H1 (cell line): ENCODE data around the gene ASTN1.

ENCODE experiments used
- CEBPB ChIP-seq: IDR thresholded peaks from 2 replicates; pipeline ENCODE4 v1.6.1; 2012; ENCODE audit warnings: low read depth, low read length
- EGR1 ChIP-seq: IDR thresholded peaks from 2 replicates; pipeline ENCODE4 v1.6.1; 2011; ENCODE audit warnings: low read depth, low read length, borderline replicate concordance
- EP300 ChIP-seq, 2 experiments: IDR thresholded peaks; 1 replicate in 1 of 2; 2 replicates in 1 of 2; pipeline ENCODE4 v1.6.1; 2011 to 2012; ENCODE audit warnings: low read depth in 2 of 2, low read length in 2 of 2, mild to moderate bottlenecking in 2 of 2, borderline replicate concordance in 1 of 2, inconsistent platforms in 1 of 2, moderate library complexity in 1 of 2
- GABPA ChIP-seq: IDR thresholded peaks from 2 replicates; pipeline ENCODE4 v1.6.1; 2011; ENCODE audit warnings: mild to moderate bottlenecking, low read length, moderate library complexity, borderline replicate concordance; ENCODE audit not compliant: insufficient read depth
- GTF2F1 ChIP-seq: IDR thresholded peaks from 2 replicates; pipeline ENCODE4 v1.6.1; 2012; ENCODE audit warnings: low read depth, low read length, improper control_type of control experiment, borderline replicate concordance
- POLR2A ChIP-seq, 2 experiments: IDR thresholded peaks; 1 replicate in 1 of 2; 2 replicates in 1 of 2; pipeline ENCODE4 v1.6.1; 2011; ENCODE audit warnings: low read depth in 2 of 2, low read length in 2 of 2, mild to moderate bottlenecking in 2 of 2; ENCODE audit errors: control extremely low read depth in 1 of 2
- RAD21 ChIP-seq, 2 experiments: IDR thresholded peaks in 1 of 2; conservative IDR thresholded peaks in 1 of 2; 2 replicates each; pipeline ENCODE4 v1.6.1; 2011; ENCODE audit warnings: low read depth in 2 of 2, low read length in 2 of 2, improper control_type of control experiment in 1 of 2, inconsistent platforms in 1 of 2, mild to moderate bottlenecking in 1 of 2, moderate library complexity in 1 of 2
- RNF2 ChIP-seq: fragments of 200-900, 300-1000 bp; sonication (generic); IDR thresholded peaks from 2 replicates; pipeline ENCODE4 v1.7.1; 2016; ENCODE audit warnings: borderline replicate concordance, low read depth, mild to moderate bottlenecking, antibody characterized with exemption, low read length; ENCODE audit not compliant: poor library complexity, severe bottlenecking; ENCODE audit errors: missing control alignments
- RXRA ChIP-seq: IDR thresholded peaks from 2 replicates; pipeline ENCODE4 v1.6.1; 2011; ENCODE audit warnings: low read depth, mild to moderate bottlenecking, low read length, moderate library complexity; ENCODE audit not compliant: insufficient read depth
- SP1 ChIP-seq: IDR thresholded peaks from 2 replicates; pipeline ENCODE4 v1.6.1; 2011; ENCODE audit warnings: low read depth, low read length
- YY1 ChIP-seq: IDR thresholded peaks from 2 replicates; pipeline ENCODE4 v1.6.1; 2011; ENCODE audit warnings: low read depth, mild to moderate bottlenecking, low read length
- TF ChIP-seq, protein P1 (sequence below), 3 experiments: IDR thresholded peaks; 1 replicate in 2 of 3; 2 replicates in 1 of 3; pipeline versions ENCODE4 v1.5.1 to v1.6.1; 2011; ENCODE audit warnings: low read length in 3 of 3, mild to moderate bottlenecking in 3 of 3, inconsistent platforms in 2 of 3, low read depth in 1 of 3, moderate library complexity in 1 of 3; ENCODE audit not compliant: insufficient read depth in 1 of 3; ENCODE audit errors: control extremely low read depth in 1 of 3

DNA sequence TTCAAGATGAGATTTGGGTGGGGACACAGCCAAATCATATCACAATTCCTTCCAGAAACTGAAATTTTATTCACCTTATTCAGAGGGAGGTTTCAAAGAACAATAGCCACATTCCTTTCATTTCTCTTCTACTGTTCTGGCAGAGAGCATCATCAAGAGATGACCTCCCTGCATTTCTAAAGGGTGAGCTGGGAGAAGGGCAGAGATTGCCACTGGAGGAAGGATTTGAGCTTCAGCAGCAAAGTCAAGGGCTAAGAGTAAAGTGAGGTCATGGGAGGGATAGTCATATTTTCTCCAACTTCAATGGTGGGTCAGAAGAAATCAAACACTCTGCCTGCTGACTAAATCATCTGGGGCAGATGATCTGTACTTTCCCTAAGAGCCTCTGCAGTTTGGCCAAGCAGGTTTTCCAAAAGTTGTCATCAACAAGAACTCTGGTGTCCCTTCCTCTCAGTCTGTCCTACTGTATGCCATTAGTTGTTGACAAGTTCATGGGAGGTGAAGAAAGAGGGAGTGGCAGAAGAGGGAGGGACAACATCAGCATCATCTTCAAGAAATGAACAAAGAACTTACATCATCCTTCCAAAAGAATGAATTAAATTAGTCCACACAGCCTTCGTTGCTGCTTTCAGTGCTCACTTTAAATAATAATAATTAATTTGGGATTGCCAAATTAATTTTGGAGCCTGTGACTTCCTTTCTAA, 298.3 kb downstream of the ASTN1 start:
- TF ChIP-seq RXRA (no peak), GTF2F1 (no peak), YY1 (no peak), SP1 (no peak), CEBPB (no peak), RAD21 (IDR thresholded peaks at IDR 0.05 in 1 of 2, conservative IDR thresholded peaks at IDR 0.05 in 1 of 2; ENCODE audit: low read depth in 2 of 2, low read length in 2 of 2) (no peak), POLR2A (IDR thresholded peaks at IDR 0.05; ENCODE audit: control extremely low read depth in 1 of 2, low read depth in 2 of 2, low read length in 2 of 2) (no peak), EGR1 (no peak), EP300 (IDR thresholded peaks at IDR 0.05; ENCODE audit: borderline replicate concordance in 1 of 2, low read depth in 2 of 2, low read length in 2 of 2) (no peak), GABPA (no peak), RNF2 (no peak)
- TF ChIP-seq, protein P1, sequence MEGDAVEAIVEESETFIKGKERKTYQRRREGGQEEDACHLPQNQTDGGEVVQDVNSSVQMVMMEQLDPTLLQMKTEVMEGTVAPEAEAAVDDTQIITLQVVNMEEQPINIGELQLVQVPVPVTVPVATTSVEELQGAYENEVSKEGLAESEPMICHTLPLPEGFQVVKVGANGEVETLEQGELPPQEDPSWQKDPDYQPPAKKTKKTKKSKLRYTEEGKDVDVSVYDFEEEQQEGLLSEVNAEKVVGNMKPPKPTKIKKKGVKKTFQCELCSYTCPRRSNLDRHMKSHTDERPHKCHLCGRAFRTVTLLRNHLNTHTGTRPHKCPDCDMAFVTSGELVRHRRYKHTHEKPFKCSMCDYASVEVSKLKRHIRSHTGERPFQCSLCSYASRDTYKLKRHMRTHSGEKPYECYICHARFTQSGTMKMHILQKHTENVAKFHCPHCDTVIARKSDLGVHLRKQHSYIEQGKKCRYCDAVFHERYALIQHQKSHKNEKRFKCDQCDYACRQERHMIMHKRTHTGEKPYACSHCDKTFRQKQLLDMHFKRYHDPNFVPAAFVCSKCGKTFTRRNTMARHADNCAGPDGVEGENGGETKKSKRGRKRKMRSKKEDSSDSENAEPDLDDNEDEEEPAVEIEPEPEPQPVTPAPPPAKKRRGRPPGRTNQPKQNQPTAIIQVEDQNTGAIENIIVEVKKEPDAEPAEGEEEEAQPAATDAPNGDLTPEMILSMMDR (IDR thresholded peaks at IDR 0.05; ENCODE audit: control extremely low read depth in 1 of 3, insufficient read depth in 1 of 3, low read depth in 1 of 3, low read length in 3 of 3), result no peak
